GM21367 (cell line): Measurements from ENCODE around the gene PAPLN.

Source experiments
- ATAC-seq: cut with Tn5 transposase; IDR thresholded peaks from one replicate; pipeline ENCODE4 v1.9.1; 2021; ENCODE audit not compliant: unreplicated experiment

The PAPLN gene

GRCh38 chr14:73231981-73232851, 5.1 kb upstream of the PAPLN start:
- ATAC-seq, result no peak

GRCh38 chr14:73232984-73233383, 4.3 kb upstream of the PAPLN start:
- ATAC-seq, result no peak

- ATAC-seq, result no peak
Observed at GRCh38 chr14:73233564-73233963, 3.7 kb upstream of the PAPLN start.

- no peak for ATAC-seq
Observed at GRCh38 chr14:73234029-73234428, 3.3 kb upstream of the PAPLN start.

- no peak for ATAC-seq
Observed at GRCh38 chr14:73234586-73235394, 2.5 kb upstream of the PAPLN start.

GRCh38 chr14:73235531-73236155, 1.7 kb upstream of the PAPLN start:
- no peak for ATAC-seq

GRCh38 chr14:73236157-73236556, 1.1 kb upstream of the PAPLN start:
- no peak for ATAC-seq

GRCh38 chr14:73236752-73237218, 521 bp upstream of the PAPLN start:
- ATAC-seq, result no peak

- ATAC-seq, result no peak
Observed at GRCh38 chr14:73237786-73238423, 599 bp downstream of the PAPLN start.

GRCh38 chr14:73238424-73238852, 1.1 kb downstream of the PAPLN start:
- no peak for ATAC-seq

- ATAC-seq, result no peak
Observed at GRCh38 chr14:73238941-73239340, 1.6 kb downstream of the PAPLN start.

- no peak for ATAC-seq
Observed at GRCh38 chr14:73239393-73240241, 2.3 kb downstream of the PAPLN start.

- no peak for ATAC-seq
Observed at GRCh38 chr14:73240816-73241480, 3.6 kb downstream of the PAPLN start.

- ATAC-seq, result no peak
Observed at GRCh38 chr14:73241481-73242165, 4.3 kb downstream of the PAPLN start.

- no peak for ATAC-seq
Observed at GRCh38 chr14:73242357-73242901, 5.1 kb downstream of the PAPLN start.

GRCh38 chr14:73243341-73243740, 6.0 kb downstream of the PAPLN start:
- ATAC-seq, result no peak

GRCh38 chr14:73243748-73244147, 6.4 kb downstream of the PAPLN start:
- no peak for ATAC-seq

GRCh38 chr14:73244541-73245290, 7.4 kb downstream of the PAPLN start:
- no peak for ATAC-seq
